Prostate gland (tissue), 2 donors: Measurements from ENCODE around the gene KCTD15.

ENCODE experiments used
- CTCF ChIP-seq, 4 experiments: fragments of 200-600 bp in 2 of 4; fragments of 450-650 bp in 2 of 4; sonication (generic) in 2 of 4; IDR thresholded peaks; 1 replicate in 3 of 4; 2 replicates in 1 of 4; pipeline ENCODE4 v1.5.1; 2016 to 2019; ENCODE audit warnings: antibody characterized with exemption in 4 of 4, mild to moderate bottlenecking in 2 of 4, moderate library complexity in 2 of 4
- POLR2A ChIP-seq: fragments of 450-650 bp; IDR thresholded peaks from one replicate; pipeline ENCODE4 v1.6.1; 2016; ENCODE audit warnings: antibody characterized with exemption, mild to moderate bottlenecking
- POLR2AphosphoS5 ChIP-seq: sonication (generic); formaldehyde crosslinking; IDR thresholded peaks from one replicate; pipeline ENCODE4 v1.6.1; 2017; ENCODE audit warnings: antibody characterized with exemption

DNA sequence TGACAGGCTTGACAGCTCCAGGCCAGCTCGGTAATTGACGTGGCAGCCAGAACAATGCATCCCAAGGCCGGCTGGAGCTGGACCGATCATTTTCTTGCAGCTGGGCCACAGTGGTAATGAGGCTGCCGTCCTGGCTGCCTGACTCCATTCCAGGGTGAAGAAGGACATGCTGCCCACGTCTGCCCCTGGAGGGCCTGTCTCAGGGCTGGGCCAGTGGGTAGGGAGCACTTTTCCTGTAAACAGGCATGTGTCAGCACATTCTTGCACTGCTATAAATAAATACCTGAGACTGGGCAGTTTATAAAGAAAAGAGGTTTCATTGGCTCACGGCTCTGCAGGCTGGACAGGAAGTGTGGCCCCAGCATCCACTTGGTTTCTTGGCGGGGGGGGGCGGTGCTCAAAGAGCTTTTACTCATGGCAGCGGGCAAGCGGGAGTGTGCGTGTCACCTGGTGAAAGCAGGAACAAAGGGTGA, 38.1 kb upstream of the KCTD15 start:
- TF ChIP-seq CTCF (IDR thresholded peaks at IDR 0.05) (no peak), POLR2AphosphoS5 (peak; percentile 15), POLR2A (no peak)
